NCI-H187 (cell line): ENCODE results near the gene S100A9.
A peak's percentile ranks its signal among the peaks of the same experiment; 100 is the strongest.
"Not testable (repeated sequence)": the region's sequence is repeated elsewhere in the genome, so short reads cannot be mapped to it uniquely, and the experiment has no call there.

Experiments used
- DNase-seq, 2 experiments: peaks; one replicate each; lab custom pipeline; 2025; lab: John Stamatoyannopoulos, UW

The S100A9 gene

DNA sequence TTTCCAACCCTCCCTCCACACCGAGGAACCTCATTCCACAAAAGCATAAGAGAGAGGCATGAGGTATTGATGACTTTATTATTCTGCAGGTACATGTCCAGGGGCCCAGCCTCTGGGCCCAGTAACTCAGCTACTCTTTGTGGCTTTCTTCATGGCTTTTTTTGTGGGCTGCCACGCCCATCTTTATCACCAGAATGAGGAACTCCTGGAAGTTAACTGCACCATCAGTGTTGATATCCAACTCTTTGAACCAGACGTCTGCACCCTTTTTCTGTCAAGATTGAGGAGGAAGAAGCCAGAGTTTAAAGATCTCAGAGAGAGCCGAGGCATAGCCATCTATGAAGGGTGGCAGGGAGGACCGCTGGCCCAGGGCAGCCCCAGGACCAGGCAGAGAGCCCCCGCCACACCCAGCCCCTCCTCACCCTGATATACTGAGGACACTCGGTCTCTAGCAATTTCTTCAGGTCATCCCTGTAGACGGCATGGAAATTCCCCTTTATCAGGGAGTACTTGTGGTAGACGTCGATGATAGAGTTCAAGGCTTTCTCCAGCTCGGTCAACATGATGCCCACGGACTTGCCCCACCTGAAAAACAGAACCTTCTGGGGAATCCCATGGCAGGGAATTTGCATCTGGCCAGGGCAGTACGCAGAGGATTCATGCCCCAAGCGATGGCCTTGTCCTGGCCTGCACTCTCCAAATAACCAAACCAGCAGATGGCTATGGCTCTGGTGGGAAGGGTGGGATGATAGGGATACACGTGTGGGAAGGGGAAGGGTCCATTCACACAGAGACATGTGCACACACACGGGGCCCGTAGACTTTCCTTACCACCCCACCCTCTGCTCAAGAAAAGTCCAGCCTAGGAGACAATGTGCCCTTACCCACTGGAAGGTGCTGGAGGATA is 32.6 kb downstream of the S100A9 start:
- DNase-seq: no peak

GRCh38 chr1:153390938-153391710 is 33.5 kb downstream of the S100A9 start, which contains the start of gene S100A8:
TSS of gene S100A8 (minus strand) at chr1:153391073. CDS start at chr1:153390535, 538 bp downstream.
- DNase-seq: peak in 1 of 2 experiments; percentile 23

DNA sequence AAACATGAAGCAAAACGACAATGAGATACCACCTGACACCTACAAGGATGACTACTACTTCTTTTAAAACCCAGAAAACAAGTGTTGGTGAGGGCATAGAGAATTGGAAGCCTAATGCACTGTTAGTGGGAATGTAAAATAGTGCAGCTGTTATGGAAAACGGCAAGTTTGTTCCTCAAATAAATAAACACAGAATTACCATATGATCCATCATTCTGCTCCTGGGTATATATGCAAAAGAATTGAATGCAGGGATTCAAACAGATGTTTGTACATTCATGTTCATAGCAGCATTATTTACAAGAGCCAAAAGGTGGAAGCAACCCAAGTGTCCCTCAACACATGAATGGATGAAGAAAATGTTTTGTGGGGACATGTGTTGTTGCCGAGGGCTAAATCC is 34.6 kb downstream of the S100A9 start:
- DNase-seq: no peak

DNA sequence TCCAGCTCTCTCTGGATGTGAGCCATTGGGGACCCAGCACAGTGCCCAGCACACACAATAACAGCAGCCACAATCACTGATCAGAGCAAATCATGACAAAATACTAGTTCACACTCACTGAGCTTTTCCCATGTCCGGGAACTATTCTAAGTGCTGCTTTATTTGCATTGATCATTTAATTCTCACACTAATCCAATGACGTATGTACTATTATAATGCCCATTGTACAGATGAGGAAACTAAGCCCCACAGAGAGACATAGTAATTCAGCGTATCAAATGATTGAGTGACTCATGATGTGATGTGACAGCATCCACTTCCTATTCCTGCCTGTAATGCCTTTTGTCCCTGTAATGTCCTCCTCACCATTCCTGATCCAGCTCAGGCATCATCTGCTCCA is 35.2 kb downstream of the S100A9 start:
- no peak for DNase-seq

- no peak for DNase-seq
These were observed 36.3 kb downstream of the S100A9 start for GRCh38 chr1:153393926-153394325.

DNA sequence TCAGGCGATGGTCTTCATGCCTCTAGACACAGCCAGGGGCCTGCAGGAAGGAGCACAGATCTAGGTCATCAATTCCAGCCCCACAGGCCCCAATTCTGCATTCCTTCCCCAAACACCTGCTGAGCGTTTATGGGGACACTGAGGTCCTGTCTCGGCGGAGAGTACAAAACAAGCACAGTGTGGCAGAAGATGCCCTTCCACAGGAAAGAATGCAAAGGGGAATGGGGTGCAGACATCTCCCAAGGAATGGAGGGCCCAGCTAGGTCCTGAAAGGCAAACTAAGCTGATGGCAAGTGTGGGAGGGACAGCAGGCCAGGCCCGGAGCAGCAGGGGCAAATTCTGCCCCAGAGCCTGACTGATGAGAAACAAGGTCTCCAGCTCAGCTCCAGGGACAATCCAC is 36.7 kb downstream of the S100A9 start:
- DNase-seq: no peak

DNA sequence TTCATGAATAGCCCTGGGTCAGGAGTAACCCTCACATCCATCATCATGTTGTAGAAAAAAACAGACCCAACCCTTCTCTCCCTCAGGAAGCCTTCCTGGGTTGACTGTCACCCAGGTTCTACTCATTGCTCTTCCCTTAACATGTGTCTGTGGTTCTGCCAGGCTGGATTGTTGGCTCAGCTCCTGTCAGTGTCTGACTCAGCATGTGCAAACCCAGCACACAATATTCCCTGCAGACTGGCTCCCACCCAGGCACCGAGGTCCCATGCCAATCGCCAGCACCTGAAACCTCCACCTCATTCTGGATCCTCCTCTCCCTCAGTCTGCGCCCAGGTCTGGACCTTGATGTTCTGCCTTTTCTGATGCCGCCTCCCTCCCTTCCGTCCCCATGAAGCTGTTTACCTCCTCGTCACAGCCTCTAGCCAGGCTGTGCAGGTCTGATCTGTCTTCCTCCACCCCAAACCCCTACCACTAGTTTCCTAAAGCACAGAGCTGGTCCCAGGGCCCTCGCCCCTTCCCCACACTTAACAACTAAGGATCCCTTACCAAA is 37.6 kb downstream of the S100A9 start:
- DNase-seq: no peak

GRCh38 chr1:153395776-153396175 is 38.1 kb downstream of the S100A9 start:
- DNase-seq: no peak

GRCh38 chr1:153396461-153396860 is 38.8 kb downstream of the S100A9 start:
- DNase-seq: no peak

DNA sequence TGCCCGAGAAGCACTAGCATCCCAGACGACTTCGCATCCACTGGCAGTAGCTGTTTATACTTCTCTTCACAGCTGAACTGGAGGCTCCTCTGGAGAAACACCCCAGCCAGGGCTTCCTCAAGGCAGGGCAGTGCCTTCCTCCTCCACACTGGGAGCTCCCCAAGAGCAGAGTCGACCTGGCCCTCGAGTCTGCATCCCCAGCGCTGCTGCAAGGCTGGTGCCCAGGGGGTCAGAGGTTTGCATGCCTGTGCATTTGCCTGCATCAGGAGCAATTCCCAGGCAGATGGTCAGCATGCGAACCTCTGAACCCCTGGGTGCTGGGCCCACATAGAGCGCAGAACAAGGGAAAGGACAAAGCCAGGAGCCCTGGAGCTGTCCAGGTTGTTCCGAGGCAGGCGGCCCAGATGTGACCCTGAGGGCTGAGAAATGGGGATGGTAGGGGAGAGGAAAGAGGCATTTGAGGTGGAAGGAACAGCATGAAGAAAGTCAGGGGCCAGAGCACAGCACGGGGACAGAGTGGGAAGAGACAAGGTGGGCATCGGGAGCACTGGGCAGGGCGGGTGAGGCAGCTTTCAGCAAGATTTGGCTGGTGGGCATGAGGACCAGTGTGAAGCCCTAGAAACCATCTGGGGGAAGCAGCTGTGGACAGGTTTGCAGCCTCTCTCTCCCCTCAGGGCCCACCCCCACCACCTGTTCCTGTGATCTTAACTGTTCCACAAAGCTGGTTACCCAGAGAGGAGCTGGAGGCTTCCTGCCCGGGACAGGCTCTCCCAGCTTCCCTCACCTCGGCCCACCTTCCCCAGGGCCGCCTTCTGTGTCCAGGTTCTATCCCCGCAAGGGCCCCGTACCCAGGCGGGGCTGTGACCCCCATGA is 39.6 kb downstream of the S100A9 start:
- no peak for DNase-seq

DNA sequence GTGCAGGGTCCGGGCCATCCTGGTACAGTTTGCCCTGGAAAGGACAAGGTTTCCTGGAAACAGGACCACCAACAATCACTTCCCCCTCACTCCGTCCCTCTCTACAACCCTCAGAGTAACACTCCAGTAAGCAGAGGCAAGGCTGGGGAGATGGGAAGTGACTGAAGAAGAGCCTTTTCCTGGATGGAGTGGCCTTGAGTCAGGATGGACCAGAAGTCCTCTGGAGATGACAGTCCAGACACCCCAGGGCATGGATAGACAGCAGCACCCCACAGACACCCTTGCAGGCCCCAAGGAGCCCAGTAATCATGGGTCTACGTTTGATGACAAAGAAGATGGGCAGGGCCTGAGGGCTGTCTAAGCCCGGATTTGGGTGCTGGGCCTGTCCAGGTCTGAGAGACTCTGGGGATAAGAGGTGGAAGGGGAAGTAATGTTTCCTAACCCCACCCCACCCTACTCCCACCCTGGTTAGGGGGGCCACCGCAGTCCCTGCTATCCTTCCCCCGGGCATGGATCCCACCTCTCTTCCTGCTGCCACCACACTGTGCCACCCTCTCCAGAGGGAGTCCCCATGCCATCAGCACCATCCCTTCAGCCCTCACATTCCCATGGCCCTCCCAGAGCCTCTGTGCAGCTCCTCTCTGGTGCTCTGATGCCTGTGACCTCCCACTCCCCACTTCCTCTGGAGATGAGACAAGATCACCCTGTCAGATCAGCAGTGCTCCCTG is 40.4 kb downstream of the S100A9 start:
- DNase-seq: no peak

DNA sequence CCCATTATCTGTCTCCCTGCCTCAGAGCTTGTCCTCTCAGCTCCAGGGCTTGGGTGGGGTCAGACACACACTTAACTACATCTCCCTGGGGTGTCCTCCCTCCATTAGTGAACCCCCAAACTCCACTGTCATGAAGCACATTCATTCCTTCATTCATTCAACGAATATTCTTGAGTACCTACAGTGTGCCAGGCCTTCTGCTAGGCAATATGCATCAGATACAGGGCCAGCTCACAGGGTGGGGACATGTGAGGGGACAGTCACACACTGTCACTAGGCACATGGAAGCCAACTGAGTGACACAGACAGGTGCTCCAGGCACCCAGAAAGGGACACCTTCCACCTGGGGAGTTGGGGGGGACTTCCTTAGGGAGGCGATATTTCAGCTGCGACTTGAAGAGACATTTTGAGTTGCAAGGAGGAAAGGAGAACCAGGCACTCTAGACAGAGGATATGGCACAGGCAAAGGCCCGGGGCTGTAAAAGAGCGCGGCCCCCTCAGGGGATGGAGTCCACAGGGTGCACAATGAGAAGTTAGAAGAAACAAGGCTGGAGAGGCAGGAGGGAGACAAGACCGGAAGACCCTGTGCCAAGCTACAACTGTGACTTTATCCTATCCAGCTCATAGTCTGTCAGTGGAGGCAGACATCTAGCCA is 41.9 kb downstream of the S100A9 start:
- no peak for DNase-seq

GRCh38 chr1:153400244-153400643 is 42.6 kb downstream of the S100A9 start:
- no peak for DNase-seq

- DNase-seq: no peak
These were observed 43.8 kb downstream of the S100A9 start for GRCh38 chr1:153401461-153401860.

DNA sequence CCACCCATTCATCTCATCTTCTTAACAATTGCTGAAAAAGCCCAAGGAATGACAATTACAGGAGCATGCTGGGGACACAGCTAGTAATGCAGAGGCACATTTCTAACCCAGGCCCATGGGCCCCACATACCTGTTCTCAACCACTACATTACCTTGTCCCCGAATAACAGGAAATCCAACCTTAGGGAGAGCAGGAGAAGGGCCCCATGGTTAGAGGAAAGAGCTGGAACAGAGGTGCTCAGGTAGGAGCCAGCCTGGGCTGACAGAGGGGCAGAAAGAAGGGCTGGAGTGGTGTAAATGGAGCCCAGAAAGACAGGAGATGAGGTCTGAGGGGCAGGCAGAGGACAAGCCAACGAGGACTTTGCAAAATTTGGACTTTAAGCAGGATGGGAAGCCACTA is 44.6 kb downstream of the S100A9 start:
- DNase-seq: no peak

DNA sequence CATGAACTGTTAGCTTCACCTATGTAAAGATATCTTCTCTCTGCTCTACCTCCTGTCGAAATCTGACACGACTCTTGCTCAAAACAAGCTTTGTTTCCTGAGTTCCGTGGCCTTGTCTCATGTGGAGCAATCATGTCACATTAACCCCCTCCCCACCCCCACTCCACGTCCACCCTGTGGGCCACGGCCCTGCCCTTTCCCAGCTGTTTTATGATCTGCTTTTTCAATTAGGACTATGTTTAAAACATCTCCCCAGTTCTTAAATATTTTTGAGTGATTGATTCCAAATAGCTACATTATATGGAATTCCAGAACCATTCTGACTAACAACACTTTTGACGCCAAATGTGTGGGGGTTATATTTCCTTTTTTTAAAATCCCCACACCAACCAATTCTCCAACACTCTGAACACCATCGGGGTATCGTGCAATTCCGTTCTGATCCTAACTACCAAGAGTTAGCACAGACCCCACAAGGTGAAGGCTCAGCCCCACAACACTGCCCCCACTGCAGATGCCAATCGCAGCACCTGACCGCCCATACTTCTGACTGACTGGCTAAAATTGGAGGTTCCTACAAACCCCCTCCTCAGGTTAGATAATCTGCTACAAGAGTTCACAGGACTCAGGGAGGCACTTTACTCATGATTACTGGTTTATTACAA is 45.9 kb downstream of the S100A9 start:
- DNase-seq: peak in 1 of 2 experiments; percentile 52

GRCh38 chr1:153404086-153404635 is 46.5 kb downstream of the S100A9 start:
- no peak for DNase-seq

- DNase-seq: no peak
These were observed 47.1 kb downstream of the S100A9 start for GRCh38 chr1:153404768-153405167.

DNA sequence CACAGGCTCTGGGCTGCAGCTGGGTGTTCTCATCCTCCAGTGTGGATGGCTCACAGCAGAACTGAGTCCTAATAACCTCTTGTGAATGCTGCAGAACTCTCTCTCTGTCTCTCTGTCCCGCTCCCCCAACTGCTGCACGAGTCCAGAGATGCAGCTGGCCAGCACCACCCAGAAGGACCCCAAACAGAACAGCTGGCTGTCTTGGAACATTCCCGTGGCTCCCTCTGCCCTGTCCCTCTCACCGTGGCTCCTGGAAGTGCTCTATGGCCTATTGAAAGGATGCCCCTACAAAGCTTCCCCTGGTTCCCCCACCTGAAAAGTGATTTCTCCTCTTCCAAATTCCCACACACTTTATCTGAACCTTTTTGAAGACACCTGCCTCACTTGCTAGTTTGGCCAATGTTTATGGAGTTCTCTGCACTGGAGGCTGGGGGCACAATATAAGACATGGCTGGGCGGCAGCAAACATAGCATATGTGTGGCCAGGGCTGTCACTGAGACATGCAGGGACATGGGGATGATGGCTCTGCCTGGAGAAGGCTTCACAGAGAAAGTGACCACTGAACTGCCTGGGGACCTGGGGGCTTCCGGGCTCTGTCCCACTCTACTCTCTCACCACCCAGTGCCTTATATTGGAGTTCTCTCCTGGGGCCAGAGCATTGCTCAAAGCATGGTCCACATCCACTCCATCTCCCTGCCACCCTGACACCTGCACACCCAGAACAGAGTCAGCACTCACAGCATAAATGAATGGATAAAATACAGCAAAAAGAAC is 48.4 kb downstream of the S100A9 start:
- not testable (repeated sequence) for DNase-seq
